ENCODE measurements around the gene MAP3K14. TPM values are rescaled to one million over a fixed set of nuclear protein-coding genes. Genes with fewer than 3 reads are reported as not detected.

Gene MAP3K14
- polyA plus RNA-seq, 3 donors, result 1.4 to 29.9 (median 3.8) TPM

DNA sequence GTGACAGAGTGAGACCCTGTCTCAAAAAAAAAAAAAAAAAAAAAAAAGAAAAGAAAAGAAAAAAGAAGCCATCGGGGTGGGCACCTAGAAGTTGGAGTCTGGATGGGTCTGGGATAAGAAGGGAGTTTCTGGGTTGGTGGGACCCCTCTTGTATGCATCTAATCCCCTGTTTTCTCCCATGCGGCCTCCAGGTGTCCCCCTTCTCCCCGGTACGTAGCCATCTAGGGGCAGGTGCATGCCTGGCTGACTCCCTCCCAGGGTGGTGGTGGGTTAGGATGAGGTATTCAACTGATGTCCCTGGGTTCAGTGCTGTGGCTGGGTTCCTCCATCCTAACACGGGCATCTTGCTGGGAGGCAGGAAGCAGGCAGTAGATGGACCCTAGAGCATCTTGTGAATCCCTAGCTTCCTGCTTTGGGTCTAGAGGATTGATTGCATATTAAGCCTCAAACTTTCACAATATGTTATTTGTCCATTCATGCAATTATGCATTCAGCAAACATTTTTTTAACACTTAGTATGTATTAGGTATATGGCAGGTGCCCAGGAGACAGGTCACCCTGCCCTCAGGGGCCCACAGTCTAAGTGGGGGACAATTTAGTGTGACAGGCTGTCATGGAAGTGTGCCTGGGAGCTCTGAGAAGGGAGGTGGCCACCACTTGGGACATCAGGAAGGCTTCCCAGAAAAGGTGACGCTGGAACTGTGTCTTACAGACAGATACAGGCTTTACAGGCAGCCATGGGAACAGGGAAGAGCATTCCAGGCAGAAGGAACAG lies 82.0 kb downstream of the MAP3K14 start:
- intact Hi-C loops (cut with micrococcal nuclease), result loop anchor here (1.0 to 5.0 kb wide), 2 partner anchors 16 to 33 kb away; no protein-coding TSS in a partner anchor
- peaks cover 61 to 62% of the 10 kb centered on the region in 2 donors for H3K4me1 ChIP-seq (ENCODE audit: control insufficient read depth in 1 of 2, insufficient read depth in 2 of 2, low read length in 2 of 2)
- peaks cover 100% of the 10 kb centered on the region for H4K20me1 ChIP-seq (ENCODE audit: insufficient read depth, low read length)
- no CpG with 5 or more reads among the region's 6 CpGs for WGBS (ENCODE audit: insufficient coverage)
- no peak overlapping the region for H2AFZ ChIP-seq (ENCODE audit: insufficient read depth, low read depth, low read length, poor library complexity, severe bottlenecking)
- H3K9me3 ChIP-seq (replicated peaks in 1 of 2; ENCODE audit: control insufficient read depth in 1 of 2, insufficient read depth in 1 of 2, low read length in 2 of 2), result no peaks in the 10 kb centered on the region
- TF ChIP-seq, protein P1, sequence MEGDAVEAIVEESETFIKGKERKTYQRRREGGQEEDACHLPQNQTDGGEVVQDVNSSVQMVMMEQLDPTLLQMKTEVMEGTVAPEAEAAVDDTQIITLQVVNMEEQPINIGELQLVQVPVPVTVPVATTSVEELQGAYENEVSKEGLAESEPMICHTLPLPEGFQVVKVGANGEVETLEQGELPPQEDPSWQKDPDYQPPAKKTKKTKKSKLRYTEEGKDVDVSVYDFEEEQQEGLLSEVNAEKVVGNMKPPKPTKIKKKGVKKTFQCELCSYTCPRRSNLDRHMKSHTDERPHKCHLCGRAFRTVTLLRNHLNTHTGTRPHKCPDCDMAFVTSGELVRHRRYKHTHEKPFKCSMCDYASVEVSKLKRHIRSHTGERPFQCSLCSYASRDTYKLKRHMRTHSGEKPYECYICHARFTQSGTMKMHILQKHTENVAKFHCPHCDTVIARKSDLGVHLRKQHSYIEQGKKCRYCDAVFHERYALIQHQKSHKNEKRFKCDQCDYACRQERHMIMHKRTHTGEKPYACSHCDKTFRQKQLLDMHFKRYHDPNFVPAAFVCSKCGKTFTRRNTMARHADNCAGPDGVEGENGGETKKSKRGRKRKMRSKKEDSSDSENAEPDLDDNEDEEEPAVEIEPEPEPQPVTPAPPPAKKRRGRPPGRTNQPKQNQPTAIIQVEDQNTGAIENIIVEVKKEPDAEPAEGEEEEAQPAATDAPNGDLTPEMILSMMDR (IDR thresholded peaks at IDR 0.05), result no peak
- peak overlapping the region in 1 of 3 experiments; percentile 20 for H3K4me3 ChIP-seq (replicated peaks in 1 of 3; ENCODE audit: low read depth in 2 of 3, low read length in 3 of 3)
- H3K36me3 ChIP-seq (replicated peaks in 1 of 2; ENCODE audit: control insufficient read depth in 1 of 2, insufficient read depth in 2 of 2, low read length in 2 of 2), result peaks cover 79 to 84% of the 10 kb centered on the region in 2 donors
- peaks cover 97% of the 10 kb centered on the region for H3K79me2 ChIP-seq (ENCODE audit: insufficient read depth, low read length)
- DNase-seq, result peak in 1 of 3 donors; percentile 52
- Mint-ChIP-seq H3K36me3 (peaks cover 89 to 93% of the 10 kb centered on the region in 2 donors), H3K4me3 (peak overlapping the region in 1 of 2 donors; percentile 65), H3K9me3 (peaks cover 0 to 1% (median 0%) of the 10 kb centered on the region in 7 donors), H3K27ac (peak overlapping the region; percentile 83 to 100 (median 87)), H3K4me1 (peaks cover 64% of the 10 kb centered on the region), H3K27me3 (ENCODE audit: low read depth in 3 of 3) (peaks cover 0 to 4% (median 4%) of the 10 kb centered on the region in 3 donors)
- peak overlapping the region; percentile 8 for H3K4me2 ChIP-seq (replicated peaks; ENCODE audit: extremely low read depth, low read length, poor library complexity, severe bottlenecking)
- peak overlapping the region; percentile 19 to 39 for H3K27ac ChIP-seq (ENCODE audit: low read depth in 1 of 2, low read length in 2 of 2)
- no peak overlapping the region for H3K9ac ChIP-seq (ENCODE audit: insufficient read depth, low read length, poor library complexity, severe bottlenecking)
- H3K27me3 ChIP-seq (ENCODE audit: control insufficient read depth in 2 of 2, insufficient read depth in 2 of 2, low read length in 2 of 2), result no peaks in the 10 kb centered on the region

DNA sequence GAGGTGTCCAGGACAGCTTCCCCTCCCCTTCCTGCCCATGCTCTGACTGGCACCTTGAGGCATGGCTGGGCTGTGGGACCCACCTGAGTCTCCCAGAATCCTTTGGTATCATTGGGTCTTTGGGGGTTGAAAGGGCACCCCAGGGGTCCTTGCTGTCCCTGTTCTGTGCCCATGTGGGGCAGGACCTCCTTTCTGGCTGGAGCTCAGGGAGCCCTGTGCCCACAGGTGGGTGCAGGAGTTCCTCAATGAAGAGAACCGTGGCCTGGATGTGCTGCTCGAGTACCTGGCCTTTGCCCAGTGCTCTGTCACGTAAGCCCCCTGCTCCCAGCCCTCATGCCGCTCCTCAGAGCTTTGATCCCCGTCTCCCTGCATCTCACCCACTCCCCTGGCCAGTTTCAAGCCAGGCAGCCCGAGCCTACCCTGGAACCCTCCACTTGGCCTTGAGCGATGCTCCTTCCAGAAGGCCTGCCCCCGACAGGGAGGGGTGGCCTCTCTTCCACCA lies 83.3 kb downstream of the MAP3K14 start:
- H3K4me2 ChIP-seq (replicated peaks; ENCODE audit: extremely low read depth, low read length, poor library complexity, severe bottlenecking), result no peak overlapping the region
- Mint-ChIP-seq H3K4me3 (no peak overlapping the region), H3K9me3 (peaks cover 0 to 1% (median 0%) of the 10 kb centered on the region in 7 donors), H3K36me3 (peaks cover 79 to 86% of the 10 kb centered on the region in 2 donors), H3K27ac (peak overlapping the region in 6 of 7 donors; percentile 66 to 100 (median 86)), H3K27me3 (ENCODE audit: low read depth in 3 of 3) (peaks cover 0 to 4% (median under 1%) of the 10 kb centered on the region in 3 donors), H3K4me1 (peaks cover 76% of the 10 kb centered on the region)
- no peak overlapping the region for H2AFZ ChIP-seq (ENCODE audit: insufficient read depth, low read depth, low read length, poor library complexity, severe bottlenecking)
- H3K9ac ChIP-seq (ENCODE audit: insufficient read depth, low read length, poor library complexity, severe bottlenecking), result no peak overlapping the region
- H3K36me3 ChIP-seq (replicated peaks in 1 of 2; ENCODE audit: control insufficient read depth in 1 of 2, insufficient read depth in 2 of 2, low read length in 2 of 2), result peaks cover 65 to 71% of the 10 kb centered on the region in 2 donors
- H3K79me2 ChIP-seq (ENCODE audit: insufficient read depth, low read length), result peaks cover 97% of the 10 kb centered on the region
- 95% methylated on average over 5 of the region's 8 CpGs for whole genome bisulfite sequencing (ENCODE audit: insufficient coverage)
- no peaks in the 10 kb centered on the region for H3K9me3 ChIP-seq (replicated peaks in 1 of 2; ENCODE audit: control insufficient read depth in 1 of 2, insufficient read depth in 1 of 2, low read length in 2 of 2)
- peak overlapping the region in 1 of 3 experiments; percentile 4 for H3K4me3 ChIP-seq (replicated peaks in 1 of 3; ENCODE audit: low read depth in 2 of 3, low read length in 3 of 3)
- H3K4me1 ChIP-seq (ENCODE audit: control insufficient read depth in 1 of 2, insufficient read depth in 2 of 2, low read length in 2 of 2), result peaks cover 73 to 74% of the 10 kb centered on the region in 2 donors
- H3K27ac ChIP-seq (ENCODE audit: low read depth in 1 of 2, low read length in 2 of 2), result peak overlapping the region; percentile 34 to 99
- DNase-seq, result no peak
- H4K20me1 ChIP-seq (ENCODE audit: insufficient read depth, low read length), result peaks cover 92% of the 10 kb centered on the region
- intact Hi-C loops (cut with micrococcal nuclease), result no loop called here
- H3K27me3 ChIP-seq (ENCODE audit: control insufficient read depth in 2 of 2, insufficient read depth in 2 of 2, low read length in 2 of 2), result no peaks in the 10 kb centered on the region
- TF ChIP-seq, protein P1 (IDR thresholded peaks at IDR 0.05), result no peak
